GM21515 (cell line): Measurements from ENCODE around the gene HOXD4.

Experiments
- ATAC-seq: cut with Tn5 transposase; IDR thresholded peaks from one replicate; pipeline ENCODE4 v1.9.1; 2021; ENCODE audit not compliant: unreplicated experiment

HOXD4 gene

DNA sequence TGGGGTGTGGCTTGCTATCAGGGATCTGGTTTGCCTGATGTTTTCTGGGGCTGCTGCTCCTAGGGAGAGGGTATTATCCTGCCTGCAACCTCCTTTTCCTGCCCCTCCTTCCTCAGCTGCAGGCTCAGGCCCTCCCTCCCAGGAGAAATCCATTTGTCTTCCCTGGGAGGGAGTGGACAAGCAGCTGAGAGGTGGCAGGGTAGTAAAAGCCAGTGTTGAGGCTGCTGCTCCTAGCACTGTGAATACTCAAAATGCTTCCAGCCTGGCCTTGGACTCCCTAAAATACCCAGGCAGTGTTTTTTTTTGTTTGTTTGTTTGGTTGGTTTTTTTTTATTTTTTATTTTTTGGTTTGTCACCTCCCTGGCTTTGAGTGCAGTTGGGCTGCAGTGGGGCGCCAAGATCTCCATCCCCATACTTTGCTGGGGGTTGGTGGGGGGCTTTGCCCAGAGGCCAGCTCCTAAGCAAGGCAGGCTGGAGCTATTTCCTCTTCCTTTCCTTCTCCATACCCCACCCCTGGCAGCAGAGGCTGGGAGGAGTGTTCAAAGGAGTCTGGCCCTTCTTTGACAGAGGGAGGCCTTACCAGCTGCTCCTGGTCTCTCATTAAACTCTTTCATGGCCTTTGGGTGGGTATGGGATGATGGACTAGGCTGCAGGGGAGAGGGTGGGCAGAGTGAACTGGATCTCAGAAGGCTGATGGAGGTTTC lies 19.4 kb downstream of the HOXD4 start:
- ATAC-seq, result no peak

DNA sequence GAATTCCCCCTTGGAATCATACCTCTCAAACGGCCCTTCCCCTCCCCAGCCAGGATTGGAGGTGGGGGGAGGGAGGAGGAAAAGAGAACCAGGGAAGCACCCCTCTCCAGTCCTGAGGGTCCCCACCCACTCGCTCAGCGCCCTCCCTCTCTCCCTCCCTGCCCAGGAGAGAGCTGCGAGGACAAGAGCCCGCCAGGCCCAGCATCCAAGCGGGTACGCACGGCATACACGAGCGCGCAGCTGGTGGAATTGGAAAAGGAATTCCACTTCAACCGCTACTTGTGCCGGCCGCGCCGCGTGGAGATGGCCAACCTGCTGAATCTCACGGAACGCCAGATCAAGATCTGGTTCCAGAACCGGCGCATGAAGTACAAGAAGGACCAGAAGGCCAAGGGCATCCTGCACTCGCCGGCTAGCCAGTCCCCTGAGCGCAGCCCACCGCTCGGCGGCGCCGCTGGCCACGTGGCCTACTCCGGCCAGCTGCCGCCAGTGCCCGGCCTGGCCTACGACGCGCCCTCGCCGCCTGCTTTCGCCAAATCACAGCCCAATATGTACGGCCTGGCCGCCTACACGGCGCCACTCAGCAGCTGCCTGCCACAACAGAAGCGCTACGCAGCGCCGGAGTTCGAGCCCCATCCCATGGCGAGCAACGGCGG lies 20.1 kb downstream of the HOXD4 start:
- no peak for ATAC-seq

DNA sequence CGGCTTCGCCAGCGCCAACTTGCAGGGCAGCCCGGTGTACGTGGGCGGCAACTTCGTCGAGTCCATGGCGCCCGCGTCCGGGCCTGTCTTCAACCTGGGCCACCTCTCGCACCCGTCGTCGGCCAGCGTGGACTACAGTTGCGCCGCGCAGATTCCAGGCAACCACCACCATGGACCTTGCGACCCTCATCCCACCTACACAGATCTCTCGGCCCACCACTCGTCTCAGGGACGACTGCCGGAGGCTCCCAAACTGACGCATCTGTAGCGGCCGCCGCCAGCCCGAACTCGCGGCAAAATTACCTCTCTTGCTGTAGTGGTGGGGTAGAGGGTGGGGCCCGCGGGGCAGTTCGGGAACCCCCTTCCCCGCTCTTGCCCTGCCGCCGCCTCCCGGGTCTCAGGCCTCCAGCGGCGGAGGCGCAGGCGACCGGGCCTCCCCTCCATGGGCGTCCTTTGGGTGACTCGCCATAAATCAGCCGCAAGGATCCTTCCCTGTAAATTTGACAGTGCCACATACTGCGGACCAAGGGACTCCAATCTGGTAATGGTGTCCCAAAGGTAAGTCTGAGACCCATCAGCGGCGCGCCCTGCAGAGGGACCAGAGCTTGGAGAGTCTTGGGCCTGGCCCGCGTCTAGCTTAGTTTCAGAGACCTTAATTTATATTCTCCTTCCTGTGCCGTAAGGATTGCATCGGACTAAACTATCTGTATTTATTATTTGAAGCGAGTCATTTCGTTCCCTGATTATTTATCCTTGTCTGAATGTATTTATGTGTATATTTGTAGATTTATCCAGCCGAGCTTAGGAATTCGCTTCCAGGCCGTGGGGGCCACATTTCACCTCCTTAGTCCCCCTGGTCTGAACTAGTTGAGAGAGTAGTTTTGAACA lies 20.9 kb downstream of the HOXD4 start:
- no peak for ATAC-seq

- ATAC-seq, result no peak
Observed at GRCh38 chr2:176172895-176173566, 21.7 kb downstream of the HOXD4 start.

DNA sequence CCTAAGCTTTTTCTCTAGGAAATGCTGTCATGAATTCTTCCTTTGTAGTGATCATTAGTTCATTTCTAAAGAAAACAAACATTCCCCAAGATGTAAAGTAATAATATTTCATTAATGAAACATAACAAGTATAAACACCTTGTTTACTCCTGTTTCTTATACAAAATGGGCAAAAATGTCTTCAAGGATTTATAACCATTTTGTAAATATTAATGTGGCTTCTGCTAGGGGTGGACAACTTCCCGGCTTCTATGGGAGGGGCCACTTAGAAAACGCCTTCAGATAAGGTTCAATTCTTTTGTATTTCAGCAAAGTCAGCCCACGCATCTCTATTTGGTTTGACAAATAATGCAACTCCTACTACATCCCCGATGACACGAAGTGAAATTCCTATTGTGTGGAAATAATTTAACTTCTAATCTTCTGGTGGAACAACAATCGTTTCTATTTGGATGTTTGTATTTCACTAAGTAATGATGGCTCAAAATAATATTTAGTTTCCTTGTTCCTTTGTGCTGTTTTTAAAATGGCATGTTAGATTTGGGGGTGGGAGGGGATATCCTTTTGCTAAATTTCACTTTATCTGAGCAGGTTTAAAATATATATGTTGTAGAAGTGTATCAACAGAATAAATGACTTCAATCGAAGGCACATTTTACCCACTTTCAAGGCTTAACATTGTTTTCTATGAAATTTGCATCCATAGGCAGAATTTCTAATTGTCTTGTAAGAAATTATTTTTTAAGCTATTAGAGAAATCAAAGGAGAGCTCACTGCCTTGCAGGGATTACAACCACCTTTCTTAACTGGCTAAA lies 22.4 kb downstream of the HOXD4 start:
- no peak for ATAC-seq

- no peak for ATAC-seq
Observed at GRCh38 chr2:176174382-176174823, 23.1 kb downstream of the HOXD4 start.

DNA sequence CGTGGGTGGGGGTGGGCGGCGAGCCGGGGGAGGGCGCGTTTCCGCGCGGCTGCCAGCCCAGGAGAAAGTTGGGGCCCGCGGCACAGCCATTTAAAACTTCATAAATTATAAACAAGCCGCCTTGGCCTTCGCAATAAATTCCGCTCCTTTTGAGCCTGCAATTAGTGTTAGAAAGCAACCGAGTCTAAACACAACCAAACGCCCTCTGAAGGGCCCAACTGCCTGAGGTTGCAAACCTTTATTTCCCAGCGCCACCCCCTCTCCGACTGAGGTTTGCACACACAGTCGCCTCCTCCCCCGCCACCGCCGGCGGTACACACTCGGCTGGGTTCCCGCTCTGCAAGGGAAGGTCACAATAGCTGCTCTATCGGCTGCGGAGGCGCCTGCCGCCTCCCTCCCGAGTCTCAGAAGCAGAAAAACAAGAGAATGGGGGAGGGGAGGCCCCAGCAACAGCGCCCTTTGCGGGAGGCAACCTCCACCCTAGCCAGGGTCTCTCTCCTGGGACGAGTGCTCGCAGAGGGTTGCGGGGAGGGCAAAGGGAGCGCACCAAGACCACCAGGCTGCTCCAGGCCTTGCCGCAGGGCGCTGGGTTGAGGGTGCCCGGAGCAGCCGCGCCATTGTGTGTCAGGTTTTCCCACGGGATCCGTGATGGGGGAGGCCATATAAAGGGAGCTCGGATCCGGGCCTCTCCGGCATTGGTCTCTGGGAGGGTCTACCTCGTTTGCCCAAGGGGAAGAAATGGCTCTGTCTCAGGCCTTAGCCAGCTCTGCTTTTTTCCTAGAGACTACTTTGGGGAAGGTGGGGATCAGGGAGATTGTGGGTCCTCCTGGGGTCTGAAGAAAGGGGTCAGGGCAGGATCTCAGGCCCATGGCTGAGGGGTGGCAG lies 23.7 kb downstream of the HOXD4 start:
- no peak for ATAC-seq

GRCh38 chr2:176175709-176176607 lies 24.6 kb downstream of the HOXD4 start:
- ATAC-seq, result no peak

GRCh38 chr2:176177580-176178037 lies 26.3 kb downstream of the HOXD4 start:
- no peak for ATAC-seq

DNA sequence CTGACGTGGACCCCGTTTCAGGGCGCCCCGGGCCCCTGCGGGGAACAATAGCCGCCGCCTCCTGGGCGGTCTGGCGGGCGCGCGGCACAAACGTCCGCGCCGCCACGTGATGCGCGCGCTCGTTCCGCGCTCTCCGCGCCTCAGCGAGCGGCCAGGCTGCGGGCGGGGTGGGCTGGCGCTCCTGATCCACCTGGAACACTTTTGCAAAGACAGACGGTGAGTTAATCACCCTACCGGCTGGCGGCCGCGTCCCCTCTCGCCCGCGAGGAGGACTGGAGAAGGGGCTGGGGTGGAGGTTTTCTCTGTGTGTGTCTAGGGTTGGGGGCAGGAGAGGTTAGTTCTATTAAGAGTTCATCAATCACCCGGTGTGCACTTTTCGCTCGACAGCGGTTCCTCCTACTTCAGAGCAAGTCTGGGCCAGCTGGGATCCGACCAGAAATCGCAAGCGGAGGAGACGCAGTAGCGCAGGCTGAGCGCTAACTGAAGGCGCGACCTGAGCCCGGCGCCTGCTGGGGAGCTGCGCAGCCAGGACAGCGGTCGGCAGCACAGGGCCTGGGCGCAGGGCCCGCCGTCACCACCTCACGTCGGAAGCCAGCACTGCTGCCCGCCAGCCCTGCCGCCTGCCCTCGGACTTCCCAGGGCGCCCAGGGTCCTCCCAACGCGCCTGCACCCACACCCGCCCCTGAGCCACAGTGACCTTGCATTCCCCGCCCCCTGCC lies 26.8 kb downstream of the HOXD4 start:
- no peak for ATAC-seq

DNA sequence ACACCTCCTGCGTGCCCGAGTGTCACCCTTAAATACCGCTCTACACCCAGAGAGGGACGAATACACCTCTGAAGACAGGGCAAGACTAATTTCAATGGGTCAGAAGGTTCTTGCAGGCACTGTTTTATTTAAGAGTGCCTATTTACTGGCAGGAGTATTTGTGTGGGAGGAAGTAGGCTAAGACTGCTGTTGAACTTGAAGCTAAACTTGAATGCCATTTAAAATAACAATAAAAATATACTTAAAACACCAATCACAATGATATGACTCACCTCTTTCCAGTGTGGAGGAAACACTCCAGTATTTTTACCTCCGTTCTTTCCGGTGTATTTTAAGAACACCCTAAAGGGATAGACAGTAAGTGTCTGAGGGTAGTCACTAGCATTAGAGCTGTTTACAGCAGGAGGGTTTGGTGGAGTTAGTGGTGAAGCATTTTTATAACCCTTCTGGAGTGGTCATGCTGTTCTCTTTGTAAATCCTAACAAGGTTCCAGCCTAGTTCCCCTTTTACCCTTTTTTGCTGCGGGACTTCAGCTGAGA lies 27.5 kb downstream of the HOXD4 start:
- ATAC-seq, result no peak

- ATAC-seq, result no peak
Observed at GRCh38 chr2:176181551-176181950, 30.2 kb downstream of the HOXD4 start.

- ATAC-seq, result no peak
Observed at GRCh38 chr2:176182671-176183070, 31.3 kb downstream of the HOXD4 start.

- no peak for ATAC-seq
Observed at GRCh38 chr2:176184749-176185148, 33.4 kb downstream of the HOXD4 start.

GRCh38 chr2:176186024-176186423 lies 34.7 kb downstream of the HOXD4 start:
- no peak for ATAC-seq

DNA sequence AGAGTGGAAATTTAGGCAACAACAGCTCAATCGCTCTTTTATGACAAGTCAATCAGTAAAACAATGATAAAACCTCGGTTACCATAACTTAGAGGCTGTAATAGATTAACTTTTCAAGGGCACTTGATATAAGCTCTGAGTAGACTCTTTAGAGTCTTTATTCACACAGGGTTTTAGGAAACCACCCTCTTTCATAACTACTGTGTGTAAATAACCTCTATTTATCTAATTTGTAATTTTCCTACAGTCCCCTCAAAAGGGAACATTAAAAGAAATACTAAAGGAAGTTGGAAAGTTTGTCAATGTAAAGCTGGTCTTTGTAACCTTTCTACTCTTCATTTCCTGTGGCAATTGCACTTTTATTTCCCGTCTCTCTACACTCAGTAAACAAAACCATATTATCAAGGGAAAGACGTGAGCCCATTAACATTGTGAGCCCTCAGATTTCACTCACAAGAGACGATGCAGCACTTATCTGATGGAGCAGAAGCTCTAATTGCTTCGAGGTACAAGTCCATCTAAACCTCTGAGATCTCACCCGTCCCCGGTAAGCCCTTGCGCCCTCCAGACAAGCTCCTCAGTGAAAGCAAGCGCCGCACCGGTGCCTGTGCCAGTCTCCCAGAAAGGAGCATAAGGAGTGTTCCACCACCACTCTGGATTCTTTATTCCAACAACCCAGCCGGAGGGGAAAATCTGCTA lies 36.0 kb downstream of the HOXD4 start:
- no peak for ATAC-seq
